Activated CD4-positive, alpha-beta T cell treated with anti-CD3 and anti-CD28 coated beads, Interleukin-2, amount 50 U/mL, for 16 hours (primary cell): Measurements from ENCODE around the gene HABP2.

ENCODE experiments used
- DNase-seq: peaks from one replicate; pipeline ENCODE4 v3.0.0-alpha.2; 2020

HABP2 gene

DNA sequence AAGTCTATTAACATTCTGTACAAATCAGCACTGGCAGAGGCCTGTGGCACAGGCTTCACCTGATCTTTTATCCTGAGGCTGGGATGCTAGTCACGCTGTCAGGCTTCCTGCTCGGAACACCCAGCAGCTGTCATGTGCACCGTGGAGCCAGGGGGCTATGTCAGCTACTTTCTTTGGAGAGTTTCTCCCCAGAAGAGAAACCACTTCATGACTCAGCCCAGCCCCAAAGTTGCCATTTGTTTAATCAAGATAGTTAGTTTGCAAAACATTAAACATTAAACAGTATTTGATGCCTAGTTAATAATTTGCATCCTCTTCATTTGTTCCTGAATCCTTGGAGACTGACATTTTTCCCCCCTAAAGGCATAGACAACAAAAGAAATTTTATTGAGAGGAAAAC is at the start of gene HABP2:
HABP2 (plus strand) TSS at position 353 of the 400 bp plus-strand sequence. CDS start 69 bp downstream, outside the sequence.
- no peak for DNase-seq

DNA sequence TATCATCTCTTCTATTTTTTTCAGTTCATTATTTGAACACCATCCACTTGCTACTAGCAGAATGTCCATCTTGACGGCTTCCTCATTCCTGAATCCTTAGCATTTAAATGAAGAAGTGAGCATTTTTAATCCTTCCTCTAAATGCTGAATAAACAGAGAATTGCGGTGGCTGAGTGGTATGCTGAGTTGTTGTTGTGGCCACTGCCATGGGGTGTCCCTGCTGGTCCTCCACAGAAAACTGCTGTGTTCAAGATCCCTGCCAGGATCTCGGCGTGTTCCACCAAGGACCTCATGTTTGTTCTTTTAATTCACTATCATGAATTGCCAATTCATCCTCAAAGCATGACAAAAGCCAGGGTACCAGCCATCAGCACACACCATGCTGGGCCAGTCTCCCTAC is 48.9 kb upstream of the HABP2 start:
- DNase-seq: no peak

- no peak for DNase-seq
Observed at GRCh38 chr10:113504423-113504822, 48.4 kb upstream of the HABP2 start.

GRCh38 chr10:113506476-113506875 is 46.4 kb upstream of the HABP2 start:
- no peak for DNase-seq

GRCh38 chr10:113511419-113511818 is 41.4 kb upstream of the HABP2 start:
- DNase-seq: no peak

DNA sequence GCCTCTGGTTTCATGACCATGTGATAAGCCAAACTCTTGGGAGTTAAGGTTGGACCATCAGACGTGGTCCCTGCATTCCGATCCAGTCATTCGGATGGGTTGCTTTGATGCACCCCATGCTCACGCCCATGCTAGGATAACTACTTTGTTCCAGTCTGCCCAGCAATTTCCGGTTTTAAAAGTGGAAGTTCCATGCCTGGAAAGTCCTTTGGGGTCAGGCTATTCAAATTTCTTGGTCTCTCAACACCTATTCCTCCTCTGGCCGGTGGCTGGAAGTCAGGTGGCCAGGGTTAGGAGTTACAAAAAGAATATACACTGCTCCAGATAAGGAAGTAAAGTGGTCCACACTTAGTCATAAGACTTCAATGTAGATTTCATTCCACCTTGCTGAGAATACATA is 37.7 kb upstream of the HABP2 start:
- no peak for DNase-seq

- no peak for DNase-seq
Observed at GRCh38 chr10:113515601-113516000, 37.3 kb upstream of the HABP2 start.

DNA sequence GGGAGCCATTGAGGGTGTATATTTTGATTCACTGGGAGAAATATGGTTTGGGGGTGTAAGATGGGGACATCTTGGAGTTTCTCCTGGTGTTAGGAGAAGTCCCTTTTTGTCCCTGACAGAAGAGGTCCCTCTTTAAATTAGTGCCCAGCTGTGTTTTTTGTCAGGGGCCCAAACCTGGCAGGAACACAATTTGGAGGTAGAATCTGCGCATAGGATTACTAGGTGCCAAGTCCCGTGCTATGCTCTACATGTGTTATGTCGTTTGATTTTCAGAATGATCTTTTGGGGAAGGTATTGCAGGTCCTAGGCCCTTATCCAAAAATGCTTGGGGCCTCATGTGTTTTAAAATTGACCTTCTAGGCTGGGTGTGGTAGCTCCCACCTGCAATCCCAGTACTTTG is 36.8 kb upstream of the HABP2 start:
- no peak for DNase-seq

- no peak for DNase-seq
Observed at GRCh38 chr10:113517165-113517900, 35.5 kb upstream of the HABP2 start.

- no peak for DNase-seq
Observed at GRCh38 chr10:113517901-113518260, 35.0 kb upstream of the HABP2 start.

- no peak for DNase-seq
Observed at GRCh38 chr10:113518415-113518814, 34.4 kb upstream of the HABP2 start.

DNA sequence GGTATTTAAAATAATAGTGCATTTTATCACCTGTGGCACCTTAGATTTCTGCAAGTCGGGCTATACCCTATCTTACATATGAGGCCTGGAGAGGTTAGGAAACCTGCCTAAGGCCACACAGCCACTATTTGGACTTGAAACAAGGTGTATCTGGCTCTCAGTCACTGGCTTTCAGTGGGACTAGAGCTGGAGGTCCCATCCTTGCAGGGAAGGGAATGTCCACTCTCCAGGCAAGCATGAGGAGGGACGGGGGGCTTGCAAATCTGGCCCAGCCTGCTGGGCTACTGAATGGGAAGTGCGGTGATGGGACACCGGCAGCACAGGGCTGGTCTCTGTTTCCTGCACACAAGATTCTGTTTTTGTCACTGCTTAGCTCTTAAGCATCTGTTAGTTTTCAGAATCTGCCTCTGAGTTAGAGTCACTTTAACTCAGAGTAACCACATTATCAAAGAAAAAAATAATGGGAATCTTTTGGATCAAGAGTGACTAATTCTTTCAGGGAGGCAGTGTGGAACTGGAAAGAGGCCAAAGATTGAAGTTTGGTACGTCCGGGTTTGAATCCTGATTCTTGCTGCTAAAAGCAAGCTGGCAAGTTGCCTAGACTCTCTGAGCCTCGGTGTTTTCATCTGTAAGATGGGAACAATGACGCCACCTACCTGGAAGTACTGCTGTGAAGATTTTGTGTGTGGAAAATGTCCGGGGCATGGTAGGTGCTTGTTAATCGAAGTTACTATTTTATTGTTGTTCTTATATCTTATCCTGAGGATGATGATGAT is 33.8 kb upstream of the HABP2 start:
- DNase-seq: no peak

GRCh38 chr10:113519681-113520115 is 33.2 kb upstream of the HABP2 start:
- DNase-seq: no peak

GRCh38 chr10:113520261-113520660 is 32.6 kb upstream of the HABP2 start:
- no peak for DNase-seq

DNA sequence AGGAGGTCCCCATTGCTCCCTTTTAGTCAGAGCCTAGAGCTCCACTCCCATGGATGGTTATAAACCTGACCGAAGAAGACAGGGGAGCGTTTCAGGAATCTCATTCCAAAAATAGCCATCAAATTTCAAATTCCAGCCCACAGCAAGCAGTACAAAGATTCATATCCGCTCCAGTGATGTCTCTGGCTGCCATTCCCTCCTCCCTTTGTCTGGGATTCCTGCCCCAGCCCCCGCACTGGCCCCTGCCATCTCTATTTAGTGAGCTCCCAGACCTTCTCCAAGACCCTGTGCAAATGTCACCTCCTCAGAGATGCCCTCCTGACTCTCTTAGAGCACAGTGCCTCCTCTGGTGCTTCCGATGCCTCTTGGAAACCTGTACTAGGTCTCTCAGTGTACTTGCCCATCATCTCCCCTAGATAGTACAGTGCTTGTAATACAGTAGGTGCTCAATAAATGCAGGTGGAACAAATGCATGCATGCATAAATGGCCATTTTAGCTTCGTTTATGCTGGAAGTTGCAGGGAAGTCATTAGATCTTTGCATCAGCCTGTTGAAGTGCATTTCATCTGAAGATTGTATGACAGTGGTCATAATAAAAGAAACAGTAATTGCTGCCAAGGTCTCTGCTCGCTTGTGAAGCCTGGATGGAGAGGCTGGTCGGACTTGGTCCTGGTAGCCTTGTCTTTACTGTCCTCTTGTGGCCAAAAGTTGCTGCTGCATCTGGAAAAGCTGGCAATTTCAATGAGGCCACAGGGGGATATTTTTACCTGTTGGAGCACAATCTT is 32.0 kb upstream of the HABP2 start:
- DNase-seq: peak; percentile 52

DNA sequence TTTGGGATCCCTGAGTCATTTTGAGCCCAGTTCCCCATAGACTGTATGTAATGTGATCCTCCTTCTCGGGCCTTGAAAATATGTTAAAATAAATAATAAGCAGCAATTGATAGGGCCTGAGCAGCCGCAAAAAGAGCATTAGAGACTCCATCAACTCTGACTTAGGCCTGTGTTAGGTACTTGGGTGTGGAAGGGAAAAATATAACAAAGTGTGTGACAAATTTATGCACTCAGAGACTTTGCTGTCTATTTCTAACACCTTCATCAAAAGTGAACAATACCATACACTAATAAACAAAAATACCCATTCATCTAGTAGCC is 31.4 kb upstream of the HABP2 start:
- no peak for DNase-seq

- no peak for DNase-seq
Observed at GRCh38 chr10:113522460-113522859, 30.4 kb upstream of the HABP2 start.

DNA sequence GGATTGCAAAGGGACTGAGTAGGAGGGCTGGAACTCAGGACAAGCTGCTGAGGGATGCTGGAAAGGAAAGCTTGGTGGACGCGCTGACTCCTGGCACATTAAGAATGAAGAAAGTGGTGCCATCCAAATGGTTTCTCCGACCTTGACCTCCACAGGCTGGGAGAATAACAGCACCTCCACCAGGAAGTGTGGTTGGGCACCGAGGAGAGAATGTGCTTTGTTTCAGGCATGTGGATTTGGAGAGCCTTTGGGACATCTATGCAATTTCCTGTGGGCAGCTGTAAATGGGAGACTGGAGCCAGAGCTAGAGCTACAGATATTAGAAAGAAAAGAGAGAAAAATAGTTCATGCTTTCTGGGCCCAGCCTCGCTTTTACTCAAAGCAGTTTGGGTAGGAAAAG is 29.8 kb upstream of the HABP2 start:
- DNase-seq: no peak

- no peak for DNase-seq
Observed at GRCh38 chr10:113523628-113524027, 29.2 kb upstream of the HABP2 start.

DNA sequence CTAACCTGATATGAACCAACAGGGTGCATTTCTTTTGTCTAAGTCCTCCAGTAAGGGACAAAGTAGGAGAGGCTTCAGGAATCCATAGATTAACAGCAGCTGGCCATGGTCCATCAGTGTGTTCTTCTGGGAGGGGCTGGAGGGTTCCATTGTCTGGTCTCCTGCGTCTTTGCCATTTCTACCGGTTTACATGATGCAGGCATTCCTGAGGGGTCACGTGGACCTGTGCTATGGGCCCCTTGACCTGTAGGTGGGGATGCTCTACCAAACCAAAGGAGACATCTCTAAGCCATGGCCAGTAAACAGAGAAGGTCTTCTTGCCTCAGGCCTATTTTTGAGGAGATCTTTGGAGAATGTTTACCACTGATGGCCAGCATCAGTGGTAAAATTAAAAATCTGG is 28.7 kb upstream of the HABP2 start:
- DNase-seq: no peak

- no peak for DNase-seq
Observed at GRCh38 chr10:113524539-113525490, 28.0 kb upstream of the HABP2 start.

DNA sequence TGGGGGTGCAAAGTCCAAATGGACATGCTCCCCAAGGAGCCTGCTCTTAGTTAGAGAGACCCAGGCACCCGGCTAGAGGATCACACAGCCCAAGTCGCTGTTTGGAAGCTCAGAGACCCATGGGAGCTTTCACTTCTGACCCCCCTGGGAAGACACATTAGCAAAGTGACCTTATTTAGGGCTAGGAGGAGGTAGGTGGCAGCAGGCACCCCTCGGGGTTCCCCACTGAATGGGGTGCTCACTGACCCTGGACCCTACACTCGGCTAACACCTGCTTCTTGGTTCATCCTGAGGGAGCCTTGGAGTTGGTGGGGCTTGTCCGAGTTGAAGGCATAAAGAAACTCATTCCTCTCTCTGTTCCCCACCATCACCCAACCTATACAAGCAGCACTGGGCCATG is 27.1 kb upstream of the HABP2 start:
- DNase-seq: no peak
